Fibroblast of peridontal ligament (primary cell): Measurements from ENCODE around the gene MIEF2.

ENCODE experiments used
- DNase-seq: peaks from one replicate; pipeline ENCODE4 v3.0.0-alpha.2; 2010; ENCODE audit errors: extremely low read depth

Gene MIEF2

GRCh38 chr17:18234853-18235380 is 25.5 kb upstream of the MIEF2 start:
- no peak for DNase-seq

GRCh38 chr17:18235743-18236256 is 24.7 kb upstream of the MIEF2 start:
- peak; percentile 34 for DNase-seq

- no peak for DNase-seq
Observed at GRCh38 chr17:18236494-18236893, 24.0 kb upstream of the MIEF2 start.

- no peak for DNase-seq
Observed at GRCh38 chr17:18237461-18237860, 23.0 kb upstream of the MIEF2 start.

- DNase-seq, result no peak
Observed at GRCh38 chr17:18238299-18238698, 22.2 kb upstream of the MIEF2 start.

- no peak for DNase-seq
Observed at GRCh38 chr17:18240449-18240848, 20.0 kb upstream of the MIEF2 start.

GRCh38 chr17:18241229-18241871 is 19.1 kb upstream of the MIEF2 start:
- DNase-seq, result no peak

- DNase-seq, result no peak
Observed at GRCh38 chr17:18245038-18245776, 15.3 kb upstream of the MIEF2 start.

GRCh38 chr17:18246109-18246725 is 14.2 kb upstream of the MIEF2 start:
- DNase-seq, result no peak

- DNase-seq, result no peak
Observed at GRCh38 chr17:18246880-18247612, 13.4 kb upstream of the MIEF2 start.

- no peak for DNase-seq
Observed at GRCh38 chr17:18247613-18248001, 12.9 kb upstream of the MIEF2 start.

GRCh38 chr17:18248300-18248731 is 12.1 kb upstream of the MIEF2 start:
- DNase-seq, result peak; percentile 70

- no peak for DNase-seq
Observed at GRCh38 chr17:18248811-18249210, 11.7 kb upstream of the MIEF2 start.

- DNase-seq, result no peak
Observed at GRCh38 chr17:18250259-18250658, 10.2 kb upstream of the MIEF2 start.

GRCh38 chr17:18250708-18251107 is 9.8 kb upstream of the MIEF2 start:
- no peak for DNase-seq

- no peak for DNase-seq
Observed at GRCh38 chr17:18251204-18251603, 9.3 kb upstream of the MIEF2 start.

- DNase-seq, result no peak
Observed at GRCh38 chr17:18252160-18252559, 8.3 kb upstream of the MIEF2 start.

- no peak for DNase-seq
Observed at GRCh38 chr17:18253187-18253884, 7.1 kb upstream of the MIEF2 start.

GRCh38 chr17:18253947-18254821 is 6.3 kb upstream of the MIEF2 start:
- no peak for DNase-seq
